Common myeloid progenitor, CD34-positive (primary cell): ENCODE data around the gene SORL1-AS1.
A peak's percentile ranks its signal among the peaks of the same experiment; 100 is the strongest.

ENCODE experiments used
- CTCF ChIA-PET: fragments of 350-600 bp; sonication (Branson Sonifier 250); formaldehyde crosslinking; loops from one replicate; lab custom pipeline; 2021; ENCODE audit warnings: antibody characterized with exemption; lab: Charles Lee
- POLR2A ChIA-PET: fragments of 350-600 bp; sonication (Branson Sonifier 250); formaldehyde crosslinking; loops from one replicate; lab custom pipeline; 2021; ENCODE audit warnings: antibody characterized with exemption; lab: Charles Lee
- DNase-seq, 3 donors: peaks; one replicate each; pipeline versions ENCODE4 v3.0.0 to v3.0.0-alpha.2; 2013
- H3K27ac ChIP-seq, 2 experiments: 1 replicate in 1 of 2; 2 replicates in 1 of 2; pipeline ENCODE4 v1.7.0; 2013; ENCODE audit warnings: inconsistent platforms in 2 of 2, low read length in 2 of 2, mild to moderate bottlenecking in 2 of 2, low read depth in 1 of 2, moderate library complexity in 1 of 2; ENCODE audit not compliant: severe bottlenecking in 2 of 2, insufficient read depth in 1 of 2, poor library complexity in 1 of 2
- H3K27me3 ChIP-seq, 5 experiments: replicated peaks in 2 of 5; 1 replicate in 3 of 5; 2 replicates in 2 of 5; pipeline versions ENCODE4 v1.6.1 to v1.7.0; 2013; ENCODE audit warnings: low read length in 4 of 5, mild to moderate bottlenecking in 2 of 5, moderate library complexity in 2 of 5, inconsistent platforms in 1 of 5; ENCODE audit not compliant: insufficient read depth in 5 of 5, control insufficient read depth in 4 of 5
- H3K36me3 ChIP-seq, 4 experiments: 1 replicate in 2 of 4; 2 replicates in 2 of 4; pipeline versions ENCODE4 v1.6.1 to v1.7.0; 2013; ENCODE audit warnings: low read length in 3 of 4, control low read depth in 1 of 4, mild to moderate bottlenecking in 1 of 4; ENCODE audit not compliant: control insufficient read depth in 4 of 4, insufficient read depth in 4 of 4
- H3K4me1 ChIP-seq, 4 experiments: 1 replicate in 3 of 4; 2 replicates in 1 of 4; pipeline versions ENCODE4 v1.6.1 to v1.7.1; 2013; ENCODE audit warnings: low read length in 3 of 4, mild to moderate bottlenecking in 3 of 4, control low read depth in 1 of 4, inconsistent platforms in 1 of 4, moderate library complexity in 1 of 4; ENCODE audit not compliant: control insufficient read depth in 4 of 4, insufficient read depth in 4 of 4; ENCODE audit errors: control extremely low read depth in 1 of 4
- H3K4me3 ChIP-seq, 7 experiments: 1 replicate in 4 of 7; 2 replicates in 3 of 7; pipeline versions ENCODE4 v1.5.1 to v1.7.0; 2013; ENCODE audit warnings: mild to moderate bottlenecking in 7 of 7, low read length in 6 of 7, moderate library complexity in 6 of 7, inconsistent platforms in 2 of 7, low read depth in 2 of 7, control low read depth in 1 of 7; ENCODE audit not compliant: insufficient read depth in 4 of 7, control insufficient read depth in 1 of 7; ENCODE audit errors: extremely low read depth in 1 of 7
- H3K9me3 ChIP-seq, 5 experiments: 1 replicate in 4 of 5; 2 replicates in 1 of 5; pipeline versions ENCODE4 v1.6.1 to v1.7.1; 2013; ENCODE audit warnings: low read length in 4 of 5, mild to moderate bottlenecking in 2 of 5, inconsistent platforms in 1 of 5, low read depth in 1 of 5, moderate library complexity in 1 of 5; ENCODE audit not compliant: control insufficient read depth in 4 of 5, insufficient read depth in 2 of 5; ENCODE audit errors: control extremely low read depth in 1 of 5
- WGBS: methylation state at CpG from one replicate; pipeline ENCODE4 v1.1.5; 2013; ENCODE audit not compliant: insufficient coverage; 5-methylcytosine and 5-hydroxymethylcytosine counted together

The SORL1-AS1 gene

DNA sequence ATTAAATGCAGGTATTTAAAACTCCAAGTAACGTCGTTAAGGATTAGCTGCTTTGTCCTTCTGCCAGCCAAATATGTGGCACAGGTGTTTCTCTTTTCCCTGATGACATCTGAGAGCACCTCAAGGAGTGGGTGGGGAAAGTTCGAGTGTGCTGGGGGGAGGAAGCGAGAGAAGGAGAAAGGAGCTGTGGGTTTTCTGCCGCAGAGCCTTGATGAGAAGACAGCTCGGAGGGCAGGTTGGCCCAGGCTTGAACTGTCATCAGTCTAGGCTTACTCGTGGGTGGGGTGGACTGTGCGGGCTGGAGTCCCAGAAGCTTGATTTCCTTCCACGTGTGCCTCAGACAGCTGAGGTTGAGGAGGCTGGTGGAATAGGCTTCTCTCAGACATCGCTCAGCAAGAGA, 15.2 kb upstream of the SORL1-AS1 start:
- H3K27me3 ChIP-seq = no peaks in the 10 kb centered on the region
- H3K4me1 ChIP-seq = peaks cover 24 to 88% (median 67%) of the 10 kb centered on the region in 4 experiments
- no peak overlapping the region for H3K27ac ChIP-seq
- 19% methylated on average over 9 of the region's 10 CpGs for WGBS
- H3K36me3 ChIP-seq = peaks cover 0 to 22% (median 7%) of the 10 kb centered on the region in 4 experiments
- ChIA-PET CTCF (interaction anchor here (0.9 to 6.1 kb wide), 11 partner anchors 8 to 148 kb away, joined by 3 to 50 read pairs (median 3); partner anchors contain the start of gene SORL1), POLR2A (interaction anchor here (0.6 to 0.7 kb wide), 2 partner anchors 13 to 52 kb away, joined by 3 to 4 read pairs; no protein-coding TSS in a partner anchor)
- no peaks in the 10 kb centered on the region for H3K9me3 ChIP-seq
- H3K4me3 ChIP-seq = peak overlapping the region in 2 of 7 experiments; percentile 4 to 23
- DNase-seq = peak in 2 of 3 donors; percentile 72 to 79

GRCh38 chr11:121467471-121467870, 14.7 kb upstream of the SORL1-AS1 start:
- WGBS = no CpG with 5 or more reads among the region's 2 CpGs
- Histone ChIP-seq H3K4me3 (no peak overlapping the region), H3K27ac (no peak overlapping the region), H3K4me1 (peaks cover 25 to 92% (median 68%) of the 10 kb centered on the region in 4 experiments), H3K27me3 (no peaks in the 10 kb centered on the region), H3K36me3 (peaks cover 0 to 22% (median 7%) of the 10 kb centered on the region in 4 experiments), H3K9me3 (no peaks in the 10 kb centered on the region)
- DNase-seq = no peak
- ChIA-PET CTCF (interaction anchor here (0.9 to 6.1 kb wide), 11 partner anchors 9 to 148 kb away, joined by 3 to 50 read pairs (median 3); partner anchors contain the start of gene SORL1), POLR2A (no interaction called here)

DNA sequence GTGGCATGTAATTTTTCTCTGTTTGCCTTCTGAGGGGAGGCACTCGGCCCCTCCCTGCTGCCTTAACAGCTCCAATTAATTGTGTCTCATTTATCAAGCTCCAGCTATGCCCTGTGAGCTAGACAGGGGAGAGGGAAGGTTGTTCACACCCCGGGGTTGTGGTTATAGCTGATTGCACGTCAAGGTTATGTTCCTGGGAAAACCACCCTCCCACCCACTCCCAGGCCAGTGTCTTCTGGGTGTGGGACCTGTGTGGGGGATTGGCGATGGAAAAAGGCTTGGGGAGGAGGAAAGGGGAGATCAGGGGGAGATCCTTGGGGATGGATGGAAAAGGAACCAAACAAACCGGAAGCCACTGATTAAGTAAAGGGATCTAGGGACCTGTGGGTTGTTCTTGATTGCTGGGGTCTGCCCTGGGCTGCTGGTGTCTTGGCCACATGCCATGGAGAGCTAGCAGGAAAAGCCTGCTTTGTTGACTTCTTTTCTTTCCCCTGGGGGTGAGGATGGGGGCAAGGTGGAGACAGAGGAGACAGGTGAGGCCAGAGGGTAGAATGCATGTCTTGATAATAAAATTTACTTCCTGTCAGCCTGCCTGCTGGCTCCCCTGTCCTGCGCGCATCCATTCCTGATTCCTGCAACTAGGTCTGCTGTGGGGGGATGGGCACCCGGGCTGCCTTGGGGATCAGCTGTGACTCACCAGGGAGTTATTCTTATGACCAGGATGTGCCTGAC, 13.5 kb upstream of the SORL1-AS1 start:
- peak overlapping the region in 1 of 2 experiments; percentile 49 for H3K27ac ChIP-seq
- peaks cover 0 to 13% (median 5%) of the 10 kb centered on the region in 4 experiments for H3K36me3 ChIP-seq
- H3K27me3 ChIP-seq = no peaks in the 10 kb centered on the region
- POLR2A ChIA-PET = no interaction called here
- H3K9me3 ChIP-seq = no peaks in the 10 kb centered on the region
- 21% methylated on average over 2 of the region's 8 CpGs for WGBS
- CTCF ChIA-PET = interaction anchor here (1.8 to 6.1 kb wide), 3 partner anchors 14 to 17 kb away, joined by 9 to 50 read pairs (median 16); partner anchors contain the start of gene SORL1
- DNase-seq = peak; percentile 48 to 67 (median 51)
- peaks cover 25 to 88% (median 68%) of the 10 kb centered on the region in 4 experiments for H3K4me1 ChIP-seq
- peak overlapping the region in 1 of 7 experiments; percentile 21 for H3K4me3 ChIP-seq

DNA sequence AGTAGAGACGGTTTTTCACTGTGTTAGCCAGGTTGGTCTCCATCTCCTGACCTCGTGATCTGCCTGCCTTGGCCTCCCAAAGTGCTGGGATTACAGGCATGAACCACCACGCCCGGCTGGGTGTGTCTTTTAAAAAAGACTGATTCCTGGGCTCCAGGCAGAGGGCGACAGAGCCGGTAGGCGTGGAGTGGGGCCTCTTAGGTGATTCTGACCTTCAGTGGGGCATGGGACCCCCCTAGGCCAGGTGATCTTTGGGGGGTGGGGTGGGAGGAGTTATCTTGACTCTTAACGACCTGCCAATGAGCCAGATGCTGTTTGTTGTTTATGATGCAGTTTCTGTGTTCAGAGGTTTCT, 12.9 kb upstream of the SORL1-AS1 start:
- peak overlapping the region in 1 of 2 experiments; percentile 49 for H3K27ac ChIP-seq
- no peak for DNase-seq
- POLR2A ChIA-PET = no interaction called here
- WGBS = 66% methylated on average over 5 of the region's 8 CpGs
- no peak overlapping the region for H3K4me3 ChIP-seq
- H3K36me3 ChIP-seq = peaks cover 0 to 8% (median under 1%) of the 10 kb centered on the region in 4 experiments
- CTCF ChIA-PET = interaction anchor here (1.2 to 6.1 kb wide), 4 partner anchors 9 to 31 kb away, joined by 4 to 50 read pairs (median 8); partner anchors contain the start of gene SORL1
- peaks cover 25 to 85% (median 69%) of the 10 kb centered on the region in 4 experiments for H3K4me1 ChIP-seq
- no peaks in the 10 kb centered on the region for H3K27me3 ChIP-seq
- H3K9me3 ChIP-seq = no peaks in the 10 kb centered on the region

DNA sequence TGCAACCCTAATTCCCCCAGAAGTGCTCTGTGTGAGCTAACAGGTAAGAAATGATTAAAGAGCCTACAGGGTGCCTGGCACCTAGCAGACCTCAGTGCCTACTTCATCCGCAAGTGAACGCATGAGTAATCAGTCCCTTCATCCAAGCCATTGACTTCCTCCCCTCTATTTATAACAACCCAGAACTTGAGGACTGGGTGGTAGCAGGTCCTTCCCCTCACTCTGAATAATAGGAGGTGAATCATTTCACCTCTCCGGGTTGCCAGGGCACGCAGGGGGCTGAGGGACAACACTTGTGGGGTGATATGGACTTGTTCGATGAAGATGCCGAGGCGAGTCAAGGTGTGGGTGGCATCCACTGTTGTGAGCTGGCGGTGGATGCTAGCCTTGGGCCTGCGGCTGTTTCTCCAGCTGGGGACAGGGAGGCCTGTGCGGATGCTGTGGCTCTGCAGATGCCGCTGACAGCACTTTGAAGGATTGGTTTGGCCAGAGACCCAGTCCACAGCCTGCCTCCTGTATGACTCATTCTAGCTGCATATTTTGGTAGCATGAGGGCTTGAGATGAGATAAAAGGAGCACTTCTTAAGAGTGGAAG, 11.7 kb upstream of the SORL1-AS1 start:
- Histone ChIP-seq H3K27ac (peak overlapping the region in 1 of 2 experiments; percentile 52), H3K27me3 (no peaks in the 10 kb centered on the region), H3K4me1 (peaks cover 18 to 73% (median 62%) of the 10 kb centered on the region in 4 experiments), H3K36me3 (peaks cover 0 to 3% (median 1%) of the 10 kb centered on the region in 4 experiments), H3K4me3 (peak overlapping the region in 2 of 7 experiments; percentile 5 to 50), H3K9me3 (no peaks in the 10 kb centered on the region)
- peak; percentile 84 to 98 (median 97) for DNase-seq
- 4% methylated on average over 10 of the region's 11 CpGs for WGBS
- POLR2A ChIA-PET = interaction anchor here (1.1 to 1.2 kb wide), 2 partner anchors 14 to 47 kb away, joined by 3 to 4 read pairs; no protein-coding TSS in a partner anchor
- CTCF ChIA-PET = interaction anchor here (0.6 to 6.1 kb wide), 10 partner anchors 8 to 96 kb away, joined by 3 to 50 read pairs (median 4); partner anchors contain the start of gene SORL1

GRCh38 chr11:121463689-121464335, 11.0 kb upstream of the SORL1-AS1 start:
- DNase-seq = no peak
- Histone ChIP-seq H3K36me3 (peaks cover 0 to 6% (median 4%) of the 10 kb centered on the region in 4 experiments), H3K4me1 (peaks cover 17 to 69% (median 56%) of the 10 kb centered on the region in 4 experiments), H3K27ac (no peak overlapping the region), H3K9me3 (no peaks in the 10 kb centered on the region), H3K27me3 (no peaks in the 10 kb centered on the region), H3K4me3 (peak overlapping the region in 1 of 7 experiments; percentile 33)
- 84% methylated on average over 6 of the region's 6 CpGs for WGBS
- CTCF ChIA-PET = interaction anchor here (0.9 to 6.1 kb wide), 7 partner anchors 7 to 45 kb away, joined by 3 to 50 read pairs (median 4); partner anchors contain the start of gene SORL1
- POLR2A ChIA-PET = interaction anchor here (1.1 to 1.2 kb wide), 2 partner anchors 13 to 47 kb away, joined by 3 to 4 read pairs; no protein-coding TSS in a partner anchor
